ENCODE measurements around the gene MRPL18. TPM values are rescaled to one million over a fixed set of nuclear protein-coding genes. Genes with fewer than 3 reads are reported as not detected.

MRPL18 gene
- total and polyA plus RNA-seq, 9 of the 15 experiments (the other 6 are each of a cell fraction or from before 2014, with no cell fraction given): 149 to 456 (median 196) TPM

- no peak for TF ChIP-seq CBX8 (IDR thresholded peaks at IDR 0.05; ENCODE audit: borderline replicate concordance, extremely low read depth, low read depth, low read length, poor library complexity, severe bottlenecking)
- TF ChIP-seq HMG20B (CRISPR knock-in tag; IDR thresholded peaks at IDR 0.05): no peak
- no peak for TF ChIP-seq ZNF239 (CRISPR knock-in tag; IDR thresholded peaks at IDR 0.05)
- no peak for TF ChIP-seq CCNT2 (IDR thresholded peaks at IDR 0.05; ENCODE audit: borderline replicate concordance, extremely low read depth, insufficient read length, low read depth, low read length)
- TF ChIP-seq BRF2 (IDR thresholded peaks at IDR 0.05; ENCODE audit: borderline replicate concordance, insufficient read depth, insufficient read length): no peak
- no peak for TF ChIP-seq EWSR1 (IDR thresholded peaks at IDR 0.05; ENCODE audit: borderline replicate concordance, low read depth, partially characterized antibody)
- no peak for TF ChIP-seq TRIM25 (IDR thresholded peaks at IDR 0.05; ENCODE audit: borderline replicate concordance)
- TF ChIP-seq GTF2E2 (tag; IDR thresholded peaks at IDR 0.05): no peak
- no peak for TF ChIP-seq KLF16 (IDR thresholded peaks at IDR 0.05)
- no peak for TF ChIP-seq ZNF354B (CRISPR knock-in tag; IDR thresholded peaks at IDR 0.05)
- TF ChIP-seq C11orf30 (IDR thresholded peaks at IDR 0.05; ENCODE audit: low read depth): no peak
- no peak for TF ChIP-seq MXD1 (CRISPR knock-in tag; IDR thresholded peaks at IDR 0.05; ENCODE audit: borderline replicate concordance, poor library complexity, severe bottlenecking)
- no peak for TF ChIP-seq GTF2F1 (IDR thresholded peaks at IDR 0.05; ENCODE audit: low read depth, low read length)
- no peak for TF ChIP-seq ZNF408 (CRISPR knock-in tag; IDR thresholded peaks at IDR 0.05; ENCODE audit: low read depth)
- no peak for TF ChIP-seq TEAD4 (IDR thresholded peaks at IDR 0.05; ENCODE audit: low read length)
- no peak for TF ChIP-seq TEAD4 (CRISPR knock-in tag; IDR thresholded peaks at IDR 0.05; ENCODE audit: borderline replicate concordance)
- no peak for TF ChIP-seq ZBTB43 (CRISPR knock-in tag; IDR thresholded peaks at IDR 0.05)
- peak; percentile 54 for TF ChIP-seq KDM5B (IDR thresholded peaks at IDR 0.05; ENCODE audit: insufficient replicate concordance, low read depth, low read length)
- no peak for TF ChIP-seq ZNF274 (IDR thresholded peaks at IDR 0.05; ENCODE audit: borderline replicate concordance, low read depth, low read length)
- TF ChIP-seq BHLHE40 (IDR thresholded peaks at IDR 0.05; ENCODE audit: low read length): no peak
- TF ChIP-seq GMEB1 (CRISPR knock-in tag; IDR thresholded peaks at IDR 0.05): peak; percentile 48; the same call in 1 of the 2 replicates
Measured at GRCh38 chr6:159761129-159761872, 29.0 kb upstream of the MRPL18 start (continued).

Measured in K562 (cell line).